T-helper 1 cell treated with Interleukin-12 subunit alpha and Interleukin-12 subunit beta and Interleukin-4 antibody, amounts not matched to agents 30 ng/mL and 1 ng/mL, for 36 hours (primary cell): ENCODE results near the gene RILPL2. TPM values are rescaled to one million over a fixed set of nuclear protein-coding genes. Genes with fewer than 3 reads are reported as not detected.
"Not testable (repeated sequence)": the region's sequence is repeated elsewhere in the genome, so short reads cannot be mapped to it uniquely, and the experiment has no call there.

Experiments
- intact Hi-C: fragments of 100-400 bp; cut with micrococcal nuclease; formaldehyde crosslinking; loops from one replicate; pipeline ENCODE4 v1.15.1; 2024
- total RNA-seq: library from RNA; stranded (reverse); gene quantifications from 2 replicates; pipeline ENCODE4 v1.2.3, GENCODE V29; 2022

The RILPL2 gene
- total RNA-seq, 1 donor from 2014 or later, result 7.6 TPM

DNA sequence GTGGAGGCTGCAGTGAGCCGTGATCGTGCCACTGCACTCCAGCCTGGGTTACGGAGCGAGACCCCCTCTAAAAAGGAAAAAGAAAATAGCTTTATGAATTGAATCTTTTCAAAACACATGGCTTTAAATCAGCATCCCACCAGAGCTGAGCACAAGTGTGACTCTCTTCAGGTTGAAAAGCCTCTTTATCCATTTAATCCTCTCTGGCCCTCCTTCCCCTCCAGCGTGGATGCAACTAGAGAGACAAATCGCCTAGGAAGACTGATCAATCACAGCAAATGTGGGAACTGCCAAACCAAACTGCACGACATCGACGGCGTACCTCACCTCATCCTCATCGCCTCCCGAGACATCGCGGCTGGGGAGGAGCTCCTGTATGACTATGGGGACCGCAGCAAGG is 29.2 kb downstream of the RILPL2 start:
- intact Hi-C loops, result not testable (repeated sequence)

GRCh38 chr12:123404581-123404980 is 31.9 kb downstream of the RILPL2 start:
- intact Hi-C loops, result no loop called here

GRCh38 chr12:123401753-123402683 is 34.5 kb downstream of the RILPL2 start:
- intact Hi-C loops, result no loop called here

DNA sequence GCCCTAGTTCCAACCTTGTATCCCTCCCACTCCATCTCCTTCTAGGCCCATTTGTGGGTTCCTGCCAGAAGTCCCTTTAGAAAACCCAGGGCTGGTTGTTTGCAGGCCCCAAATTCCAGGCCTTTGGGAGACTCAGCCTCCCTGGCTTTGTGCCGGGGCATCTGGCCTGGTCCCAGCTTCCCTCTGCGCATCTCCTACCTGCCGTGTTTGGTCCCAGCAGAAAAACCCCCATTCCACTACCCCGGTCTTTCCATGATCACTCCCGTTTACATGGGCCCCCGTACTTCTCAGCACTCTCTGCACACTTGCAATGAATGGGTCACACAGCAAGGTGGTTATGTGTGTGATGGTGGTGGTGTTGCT is 37.2 kb downstream of the RILPL2 start:
- intact Hi-C loops, result no loop called here

DNA sequence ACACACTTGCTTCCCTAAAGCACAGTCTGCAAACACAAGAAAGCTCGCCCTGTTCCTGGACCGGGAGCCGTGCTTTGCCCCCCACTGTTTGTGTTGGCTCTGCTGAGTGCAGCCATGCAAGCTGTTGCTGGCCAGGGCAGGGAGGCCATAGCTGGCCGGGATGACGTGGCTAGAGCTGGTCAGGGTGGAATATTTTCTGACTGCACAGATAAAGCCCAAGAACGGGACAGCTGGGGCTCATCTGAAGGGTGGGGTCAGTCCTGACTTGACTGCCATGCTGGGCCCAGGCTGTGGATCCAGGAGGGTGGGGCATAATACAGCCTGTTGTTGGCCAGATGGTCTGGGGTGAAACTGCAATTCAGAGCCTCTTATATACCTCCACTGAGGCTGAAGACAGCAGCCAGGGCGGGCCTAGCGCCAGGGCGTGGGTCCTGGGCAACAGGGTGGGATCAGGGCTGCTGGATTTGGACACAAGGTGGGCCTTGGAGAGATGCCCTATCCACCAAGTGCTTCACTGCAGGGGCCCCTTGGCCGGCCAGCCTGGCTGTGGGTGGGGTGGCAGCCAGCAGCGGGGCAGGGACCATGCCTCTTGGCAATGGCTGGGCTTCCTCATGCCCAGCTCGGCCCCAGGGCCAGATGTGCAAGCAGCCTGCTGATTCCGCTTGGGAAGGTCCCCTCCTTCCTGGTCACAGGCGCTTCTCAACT is 37.8 kb downstream of the RILPL2 start:
- intact Hi-C loops, result no loop called here

DNA sequence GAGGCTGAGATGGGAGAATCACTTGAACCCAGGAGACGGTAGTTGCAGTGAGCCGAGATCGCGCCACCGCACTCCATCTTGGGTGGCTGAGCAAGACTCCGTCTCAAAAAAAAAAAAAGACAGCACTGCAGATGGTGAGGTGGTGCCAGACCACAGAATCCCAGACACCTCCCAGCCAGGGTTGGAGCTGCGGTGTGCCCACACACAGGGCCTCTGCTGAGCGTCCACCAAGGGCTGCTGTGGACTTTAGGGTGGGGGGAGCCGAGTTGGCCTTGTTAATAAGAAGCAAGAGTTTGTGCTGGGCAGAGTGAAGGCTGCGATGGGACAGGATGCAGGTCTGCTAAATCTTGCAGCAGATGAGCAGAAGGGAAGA is 38.3 kb downstream of the RILPL2 start:
- intact Hi-C loops, result no loop called here

DNA sequence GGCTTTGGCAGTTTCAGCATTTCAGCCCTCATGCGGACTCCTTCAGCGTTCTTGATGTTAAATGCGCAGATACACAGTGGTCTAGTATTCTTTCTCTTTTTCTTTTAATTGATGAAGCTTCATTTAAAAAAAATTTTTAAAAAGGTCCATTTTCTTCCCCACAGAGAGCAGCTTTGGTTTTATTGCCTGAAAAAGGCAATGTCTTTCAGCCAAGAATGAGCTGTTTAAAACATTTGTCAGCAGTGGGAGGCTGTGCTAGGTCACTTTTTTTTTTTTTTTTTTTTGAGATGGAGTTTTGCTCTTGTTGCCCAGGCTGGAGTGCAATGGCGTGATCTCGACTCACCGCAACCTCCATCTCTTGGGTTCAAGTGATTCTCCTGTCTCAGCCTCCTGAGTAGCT is 39.1 kb downstream of the RILPL2 start:
- intact Hi-C loops, result no loop called here

DNA sequence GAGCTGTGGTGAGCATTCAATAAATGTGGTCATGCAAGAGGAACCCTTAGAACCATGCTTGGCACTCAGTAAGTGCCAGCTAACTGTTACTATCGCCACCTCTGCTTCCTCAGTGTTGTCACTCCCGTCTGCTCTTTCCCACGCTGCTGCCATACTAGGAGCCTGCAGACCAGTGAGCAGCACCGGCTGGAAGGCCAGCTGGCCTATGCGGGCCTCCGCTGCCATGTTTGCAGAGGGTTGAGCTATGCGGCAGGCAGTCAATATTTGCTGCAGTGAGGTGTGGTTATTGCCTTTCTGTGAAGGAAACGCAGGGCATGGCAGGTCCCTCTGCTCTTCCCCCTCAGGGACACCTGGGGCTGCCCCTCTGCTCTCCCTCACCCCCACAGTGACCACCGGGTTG is 39.5 kb downstream of the RILPL2 start:
- intact Hi-C loops, result no loop called here

DNA sequence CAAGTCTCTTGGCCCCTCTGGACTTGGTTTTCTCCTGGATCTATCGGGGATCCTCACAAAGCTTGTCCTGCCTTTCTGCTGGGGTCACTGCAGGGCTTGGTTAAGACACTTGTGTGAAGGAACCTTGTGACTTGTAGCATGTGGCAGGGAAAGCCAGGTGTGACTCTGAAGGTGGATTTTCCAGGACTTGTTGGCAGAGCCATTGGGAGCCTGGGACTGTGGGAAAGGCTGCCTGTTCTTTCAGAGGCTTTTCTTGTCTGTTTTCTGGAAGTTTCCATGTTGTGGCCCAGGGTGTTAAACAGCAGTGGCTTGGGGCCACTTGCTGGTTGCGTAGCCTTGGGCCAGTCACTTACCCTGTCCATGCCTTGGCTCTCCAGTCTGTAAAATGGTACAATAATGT is 39.9 kb downstream of the RILPL2 start:
- intact Hi-C loops, result no loop called here

GRCh38 chr12:123395236-123395635 is 41.2 kb downstream of the RILPL2 start:
- intact Hi-C loops, result no loop called here

- intact Hi-C loops, result no loop called here
Measured at GRCh38 chr12:123393747-123394146, 42.7 kb downstream of the RILPL2 start.

- intact Hi-C loops, result no loop called here
Measured at GRCh38 chr12:123391546-123392343, 44.7 kb downstream of the RILPL2 start.

DNA sequence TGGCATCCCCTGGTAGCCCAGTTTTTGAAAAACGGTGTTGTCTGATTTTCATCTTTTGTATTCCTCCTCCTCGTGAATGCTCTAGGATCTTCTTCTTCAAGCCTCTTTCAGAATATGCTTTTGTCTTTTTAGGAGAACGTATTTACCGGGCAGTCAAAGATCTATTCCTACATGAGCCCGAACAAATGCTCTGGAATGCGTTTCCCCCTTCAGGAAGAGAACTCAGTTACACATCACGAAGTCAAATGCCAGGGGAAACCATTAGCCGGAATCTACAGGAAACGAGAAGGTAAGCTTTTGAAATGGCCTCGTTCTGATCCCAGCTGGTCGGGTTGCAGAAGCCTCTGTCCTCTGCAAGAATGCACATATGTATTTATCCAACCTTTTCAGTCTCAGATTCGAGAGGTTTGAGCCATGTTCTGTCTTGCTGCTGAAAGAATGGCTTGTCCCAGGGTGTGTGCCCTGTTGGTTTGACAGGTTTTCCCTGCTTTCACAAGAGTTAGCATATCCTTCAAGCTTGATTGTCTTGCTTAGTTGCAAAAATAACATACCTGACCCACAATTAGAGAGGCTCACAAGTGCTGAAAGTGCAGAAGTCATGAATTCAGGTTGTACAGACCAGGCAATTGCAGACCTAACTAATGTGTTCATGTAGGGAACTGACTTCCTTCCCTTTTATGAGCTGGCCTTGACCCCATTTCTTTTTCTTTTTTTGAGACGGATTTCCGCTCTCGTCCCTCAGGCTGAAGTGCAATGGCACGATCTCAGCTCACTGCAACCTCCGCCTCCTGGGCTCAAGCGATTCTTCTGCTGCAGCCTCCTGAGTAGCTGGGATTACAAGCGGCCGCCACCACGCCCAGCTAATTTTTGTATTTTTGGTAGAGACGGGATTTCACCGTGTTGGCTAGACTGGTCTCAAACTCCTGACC is 45.7 kb downstream of the RILPL2 start:
- intact Hi-C loops, result no loop called here

DNA sequence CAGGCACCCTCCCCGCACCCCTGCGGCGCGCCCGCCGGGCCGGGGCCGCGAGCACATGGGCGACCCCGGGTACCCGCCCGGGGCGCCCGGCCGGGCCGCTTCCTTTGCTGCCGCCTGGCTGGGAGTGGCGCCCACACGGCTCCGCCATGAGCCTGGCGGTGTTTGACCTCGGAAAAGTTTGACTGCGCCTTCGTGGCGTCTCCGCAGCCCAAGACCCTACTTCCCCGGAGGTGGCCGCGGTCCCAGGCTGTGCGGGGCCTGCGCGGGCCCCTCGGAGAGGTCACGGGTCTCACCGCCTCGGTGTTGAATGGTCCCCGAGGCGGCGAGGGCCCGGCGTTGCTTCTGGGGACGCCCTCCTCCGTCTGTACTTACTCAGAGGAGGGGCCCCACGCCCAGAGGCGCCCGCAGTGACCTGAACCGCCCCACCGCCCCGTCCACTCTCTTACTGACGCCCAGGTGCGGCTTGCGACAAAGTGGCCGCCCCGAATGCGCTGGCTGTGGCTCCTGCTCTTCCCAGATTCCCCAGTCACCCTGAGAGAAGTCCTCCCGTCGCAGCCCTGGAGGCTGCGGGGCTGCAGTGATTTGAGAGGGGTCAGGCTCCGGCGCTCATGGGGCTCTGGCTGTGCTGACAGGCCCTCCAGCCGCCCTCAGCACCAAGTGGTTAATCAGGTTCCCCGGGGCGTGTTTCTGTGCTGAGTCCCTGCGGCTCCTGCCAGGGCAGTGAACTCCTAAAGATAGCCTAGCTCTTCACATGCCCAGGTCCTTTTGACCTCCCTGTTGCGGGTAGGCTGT is 46.7 kb downstream of the RILPL2 start:
- intact Hi-C loops, result no loop called here

DNA sequence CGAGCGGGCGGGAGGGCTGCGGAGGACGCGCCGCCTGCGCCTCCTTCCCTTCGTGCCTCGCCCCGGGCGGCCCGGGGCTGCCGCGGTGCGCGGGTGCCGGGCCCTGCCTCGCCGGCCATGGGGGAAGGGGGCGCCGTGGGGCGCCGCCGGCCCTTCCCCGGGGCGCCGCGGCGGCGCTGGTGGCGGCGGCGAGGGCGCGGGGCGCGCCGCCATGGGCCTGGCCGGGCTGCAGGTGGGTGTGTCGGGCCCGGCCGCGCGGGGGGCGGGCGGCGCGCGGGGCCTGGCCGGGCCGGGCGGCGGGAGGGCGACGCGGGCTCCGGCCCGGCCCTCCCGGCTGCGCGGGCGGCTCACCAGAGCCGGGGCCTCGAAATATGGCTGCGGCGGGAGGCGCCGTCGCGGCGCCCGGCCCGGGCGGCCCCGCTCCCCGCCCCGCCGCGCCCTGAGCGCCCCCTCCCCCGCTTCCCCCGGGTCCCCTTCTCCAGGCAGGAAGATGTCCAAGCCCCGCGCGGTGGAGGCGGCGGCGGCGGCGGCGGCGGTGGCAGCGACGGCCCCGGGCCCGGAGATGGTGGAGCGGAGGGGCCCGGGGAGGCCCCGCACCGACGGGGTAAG is 47.4 kb downstream of the RILPL2 start:
- intact Hi-C loops, result loop anchor here (1.0 kb wide), 4 partner anchors 24 to 193 kb away; partner anchors contain the start of genes MPHOSPH9 and MTRFR

DNA sequence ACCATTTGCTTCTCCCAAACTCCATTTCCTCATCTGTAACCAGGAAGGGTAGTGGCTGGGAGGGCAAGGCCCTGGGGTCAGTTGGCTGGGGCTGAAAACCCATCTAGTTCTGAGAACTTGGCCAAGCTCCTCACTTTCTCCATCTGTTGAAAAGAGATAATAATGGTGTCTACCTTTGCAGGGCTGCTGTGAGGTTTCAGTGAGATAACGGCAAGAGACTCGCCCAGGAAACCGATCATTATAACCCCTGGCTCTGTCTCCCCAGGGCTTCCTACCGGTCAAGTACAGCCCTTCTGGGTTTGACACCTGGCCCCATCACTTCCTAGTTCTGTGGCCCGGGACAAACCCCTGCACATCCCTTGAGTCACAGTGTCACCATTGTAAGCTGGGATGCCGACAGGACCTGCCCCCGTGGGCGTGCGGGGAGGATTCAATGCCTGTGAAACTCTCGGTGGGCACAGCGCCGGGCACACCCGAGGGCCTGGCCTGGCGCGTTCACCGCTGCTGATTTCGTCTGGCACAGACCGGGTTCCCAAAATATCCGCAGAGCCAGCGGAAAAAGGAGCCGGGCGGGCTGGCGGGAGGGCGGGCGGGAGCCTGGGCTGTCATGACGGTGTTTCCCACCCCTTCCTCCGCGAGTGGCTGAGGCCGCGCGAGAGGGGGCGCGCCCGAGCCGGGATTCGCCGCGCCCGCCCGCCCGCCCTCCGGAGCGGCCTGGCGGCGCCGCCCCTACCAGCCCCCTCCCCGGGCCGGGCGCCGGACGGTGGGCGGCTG is 48.1 kb downstream of the RILPL2 start:
- intact Hi-C loops, result loop anchor here (1.0 kb wide), 4 partner anchors 23 to 194 kb away; partner anchors contain the start of genes MPHOSPH9 and MTRFR

GRCh38 chr12:123387508-123388176 is 48.8 kb downstream of the RILPL2 start:
- intact Hi-C loops, result loop anchor here (1.0 kb wide), 4 partner anchors 22 to 195 kb away; partner anchors contain the start of genes MPHOSPH9 and MTRFR

GRCh38 chr12:123385536-123385935 is 50.9 kb downstream of the RILPL2 start:
- intact Hi-C loops, result not testable (repeated sequence)
